Measurements from ENCODE around the gene NAAA. TPM values are rescaled to one million over a fixed set of nuclear protein-coding genes. Genes with fewer than 3 reads are reported as not detected.
"Not testable (repeated sequence)": the region's sequence is repeated elsewhere in the genome, so short reads cannot be mapped to it uniquely, and the experiment has no call there.

Gene NAAA
- 14.5 and 44.1 TPM in 2 replicates for total RNA-seq

DNA sequence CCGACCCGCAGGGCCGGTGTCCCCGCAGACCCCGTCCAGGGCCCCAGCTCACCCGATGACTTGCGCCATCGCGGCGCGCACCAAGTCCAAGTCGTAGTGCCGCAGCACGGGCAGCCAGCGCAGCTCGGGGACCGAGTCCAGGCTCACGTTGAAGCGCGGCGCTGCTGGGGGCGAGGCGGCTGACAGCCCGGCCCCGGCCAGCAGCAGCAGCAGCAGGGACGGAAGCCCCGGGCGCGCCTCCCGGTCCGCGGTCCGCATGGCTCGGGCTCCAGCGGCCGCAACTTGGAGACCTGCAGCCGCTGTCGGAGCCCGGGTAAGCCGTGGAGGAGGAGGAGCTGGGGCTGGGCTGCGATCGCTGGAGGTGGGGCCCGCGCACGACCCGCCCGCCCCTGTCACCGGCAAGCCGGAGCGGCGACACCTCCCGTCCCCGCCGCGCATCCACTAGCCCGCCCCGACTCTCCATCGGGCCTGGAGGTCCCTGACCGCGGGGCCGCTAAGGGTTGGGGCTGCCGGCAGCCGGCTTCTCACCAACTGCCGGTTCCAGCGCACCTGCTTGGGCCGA lies at the start of gene NAAA:
NAAA (minus strand) TSS at position 322 of the 562 bp plus-strand sequence; CDS start at position 258, 64 bp downstream.
- DNase-seq (ENCODE audit: low read depth), result peak; percentile 9

DNA sequence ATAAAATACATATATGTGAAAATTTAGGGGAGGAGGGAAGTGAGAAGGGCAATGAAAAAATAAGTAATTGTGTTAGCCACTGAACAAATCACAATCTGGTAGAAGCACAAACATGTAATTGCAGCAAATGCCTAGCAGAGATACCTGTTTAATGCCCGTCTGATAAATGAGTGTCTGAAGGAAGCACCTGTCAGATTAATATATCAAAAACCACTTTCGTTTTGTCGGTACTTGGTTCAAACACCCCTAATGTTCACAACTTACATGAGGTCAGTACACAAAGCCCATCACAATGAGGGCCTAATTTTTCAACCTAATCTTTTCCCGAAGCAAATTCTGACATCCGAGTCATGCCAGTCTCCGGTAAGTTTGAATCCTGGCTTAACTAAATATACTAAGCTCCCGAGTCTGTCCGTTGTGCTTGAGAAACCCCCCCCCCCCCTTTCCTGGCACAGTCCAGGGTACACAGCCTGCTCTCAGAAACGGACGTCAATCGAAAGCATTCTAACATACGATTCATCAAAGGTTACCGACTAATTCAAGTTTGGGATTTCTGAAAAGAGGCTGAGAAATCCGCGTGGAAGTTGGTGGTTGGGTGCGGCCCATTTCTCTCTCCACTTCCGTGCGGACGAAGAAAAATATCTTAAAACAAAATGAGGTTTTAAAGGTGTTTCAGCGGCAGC lies 49.2 kb upstream of the NAAA start:
- DNase-seq (ENCODE audit: low read depth), result peak; percentile 7

DNA sequence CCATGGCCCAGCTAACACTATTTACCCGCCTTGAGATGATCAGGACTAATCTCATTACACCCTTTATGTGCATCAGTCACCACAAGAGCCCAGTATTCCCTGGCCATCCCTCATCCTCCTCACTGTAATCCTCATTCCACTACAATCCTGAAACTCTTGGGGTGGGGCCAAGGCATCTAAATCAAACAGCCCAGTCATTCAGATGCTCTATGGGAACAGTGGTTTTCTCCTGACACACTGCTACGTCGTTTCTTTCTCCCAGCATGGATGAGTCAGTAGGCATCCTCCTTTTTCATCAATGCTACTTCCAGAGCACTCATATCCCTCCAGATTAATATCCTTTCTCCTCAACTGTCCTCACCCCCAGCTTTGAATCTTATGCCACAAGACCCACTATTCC lies 44.3 kb upstream of the NAAA start:
- DNase-seq (ENCODE audit: low read depth), result peak; percentile 48

DNA sequence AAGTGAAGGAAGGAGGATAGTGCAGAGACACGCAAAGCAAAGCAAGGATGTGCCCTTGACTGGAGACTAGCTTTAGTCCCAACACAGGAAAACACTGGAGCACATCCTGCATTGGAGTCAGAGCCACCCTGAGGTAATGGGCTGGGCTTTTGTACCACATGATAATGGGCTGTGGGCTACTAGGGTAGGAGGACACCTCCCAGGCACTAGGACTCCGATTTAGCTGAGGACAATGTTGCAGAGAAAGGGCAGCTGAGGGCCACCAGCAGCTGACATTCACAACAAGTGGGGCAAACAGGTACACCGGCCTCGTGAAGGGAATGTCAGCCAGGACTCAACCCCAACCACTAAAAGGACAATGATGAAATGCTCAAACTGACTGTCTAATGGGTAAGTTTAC lies 39.8 kb upstream of the NAAA start:
- no peak for DNase-seq (ENCODE audit: low read depth)

DNA sequence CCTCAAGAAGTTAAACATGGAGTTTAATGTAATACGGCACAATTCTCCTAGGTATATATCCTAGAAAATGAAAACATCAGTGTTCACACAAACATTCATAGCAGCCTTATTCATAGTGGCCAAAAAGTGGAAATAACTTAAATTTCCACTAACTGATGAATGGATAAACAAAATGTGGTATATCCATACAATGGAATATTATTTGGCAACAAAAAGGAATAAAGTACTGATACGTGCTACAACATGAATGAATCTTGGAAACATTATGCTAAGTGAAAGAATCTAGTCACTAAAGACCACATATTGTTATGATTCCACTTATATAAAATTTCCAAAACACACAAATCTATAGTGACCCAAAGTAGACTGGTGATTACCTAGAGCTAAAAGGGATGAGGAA lies 35.4 kb upstream of the NAAA start:
- DNase-seq (ENCODE audit: low read depth), result no peak

DNA sequence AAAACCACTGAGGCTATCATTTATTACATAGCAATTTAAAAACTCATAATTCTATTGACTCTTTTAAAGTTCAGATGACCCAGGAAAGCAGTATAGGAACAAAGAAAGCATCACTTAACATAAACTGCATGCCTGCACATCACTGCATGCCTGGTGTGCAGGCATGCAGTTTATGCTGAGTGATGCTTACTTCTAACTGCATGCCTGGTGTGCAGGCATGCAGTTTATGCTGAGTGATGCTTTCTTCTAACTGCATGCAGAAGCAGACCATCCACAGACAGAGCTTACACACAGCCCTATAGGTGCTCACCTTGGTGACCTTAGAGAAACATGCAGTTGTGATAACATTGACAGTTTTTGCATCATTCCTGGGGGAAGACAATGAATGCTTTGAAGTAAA lies 33.0 kb upstream of the NAAA start:
- DNase-seq (ENCODE audit: low read depth), result peak; percentile 42

DNA sequence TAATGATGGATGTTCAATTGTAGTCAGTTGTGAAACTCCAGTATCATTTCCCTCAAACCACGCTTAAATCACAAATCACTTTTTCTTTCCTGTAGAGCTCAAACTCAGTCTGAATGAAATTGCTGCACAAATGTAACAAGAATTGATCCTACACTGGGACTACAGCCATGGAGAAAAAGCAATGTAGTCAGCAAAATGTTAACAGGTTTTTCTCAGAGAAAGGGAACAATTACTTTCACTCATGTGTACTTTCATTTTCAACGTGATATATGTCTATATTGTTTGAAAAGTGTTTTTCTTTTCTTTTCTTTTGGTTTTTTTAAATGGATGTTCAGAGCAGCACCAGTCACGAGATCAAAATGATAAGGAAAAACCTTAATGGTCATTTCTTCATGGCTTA lies 27.3 kb upstream of the NAAA start:
- DNase-seq (ENCODE audit: low read depth), result no peak

DNA sequence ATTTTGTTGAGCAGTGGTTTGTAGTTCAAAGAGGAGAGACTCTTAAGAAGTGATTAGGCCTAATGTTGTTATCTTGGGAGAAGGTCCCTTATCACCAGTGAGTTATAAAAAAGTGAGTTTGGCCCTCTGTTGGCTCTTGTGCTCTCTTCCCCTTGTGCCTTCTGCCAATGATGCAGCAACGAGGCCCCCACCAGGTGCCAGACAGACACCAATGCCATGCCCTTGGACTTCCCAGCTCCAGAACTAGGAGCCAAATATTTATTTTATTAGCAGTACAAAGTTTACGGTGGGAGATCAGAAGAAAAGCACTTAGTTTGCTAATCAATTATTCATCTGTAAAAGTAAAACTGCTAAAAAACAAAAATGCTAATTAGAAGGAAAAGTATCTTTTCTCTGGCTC lies 22.7 kb upstream of the NAAA start:
- DNase-seq (ENCODE audit: low read depth), result no peak

DNA sequence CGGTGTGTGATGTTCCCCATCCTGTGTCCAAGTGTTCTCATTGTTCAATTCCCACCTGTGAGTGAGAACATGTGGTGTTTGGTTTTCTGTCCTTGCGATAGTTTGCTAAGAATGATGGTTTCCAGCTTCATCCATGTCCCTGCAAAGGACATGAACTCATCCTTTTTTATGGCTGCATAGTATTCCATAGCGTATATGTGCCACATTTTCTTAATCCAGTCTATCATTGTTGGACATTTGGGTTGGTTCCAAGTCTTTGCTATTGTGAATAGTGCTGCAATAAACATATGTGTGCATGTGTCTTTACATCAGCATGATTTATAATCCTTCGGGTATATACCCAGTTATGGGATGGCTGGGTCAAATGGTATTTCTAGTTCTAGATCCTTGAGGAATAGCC lies 21.3 kb upstream of the NAAA start:
- DNase-seq (ENCODE audit: low read depth), result not testable (repeated sequence)

DNA sequence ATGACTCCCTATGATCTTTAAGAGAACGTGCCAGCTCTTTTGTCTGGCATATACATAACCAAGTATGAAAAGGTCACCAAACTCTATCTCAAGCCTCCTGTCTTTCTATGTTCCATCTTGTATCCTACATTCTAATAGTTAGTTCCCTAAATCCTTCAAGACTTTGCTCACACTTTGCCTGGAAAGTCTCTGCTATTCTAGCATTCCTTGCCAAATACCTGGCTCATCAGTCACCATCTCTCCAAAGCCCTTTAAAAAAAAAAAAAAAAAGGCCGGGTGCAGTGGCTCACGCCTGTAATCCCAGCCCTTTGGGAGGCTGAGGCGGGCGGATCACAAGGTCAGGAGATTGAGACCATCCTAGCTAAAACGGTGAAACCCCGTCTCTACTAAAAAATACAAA lies 17.7 kb upstream of the NAAA start:
- not testable (repeated sequence) for DNase-seq (ENCODE audit: low read depth)

DNA sequence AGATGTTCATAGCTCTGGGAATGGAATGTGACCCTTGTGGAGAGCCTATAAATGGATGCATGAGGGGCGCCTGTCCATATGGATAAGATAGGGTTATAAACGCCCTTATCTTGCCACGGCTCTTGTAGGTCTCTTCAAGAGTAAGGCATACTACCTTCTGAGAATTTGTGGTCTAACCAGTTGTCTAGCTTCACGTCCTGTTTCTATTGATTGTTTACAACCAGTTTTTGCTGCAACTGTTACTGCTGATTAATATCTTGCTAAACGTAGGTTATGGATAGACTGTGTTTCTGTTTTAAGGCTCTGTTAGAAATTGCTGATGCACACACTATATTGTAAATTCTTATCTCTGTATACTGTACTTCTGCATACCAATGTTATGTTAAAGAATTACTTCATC lies 14.0 kb upstream of the NAAA start:
- not testable (repeated sequence) for DNase-seq (ENCODE audit: low read depth)

DNA sequence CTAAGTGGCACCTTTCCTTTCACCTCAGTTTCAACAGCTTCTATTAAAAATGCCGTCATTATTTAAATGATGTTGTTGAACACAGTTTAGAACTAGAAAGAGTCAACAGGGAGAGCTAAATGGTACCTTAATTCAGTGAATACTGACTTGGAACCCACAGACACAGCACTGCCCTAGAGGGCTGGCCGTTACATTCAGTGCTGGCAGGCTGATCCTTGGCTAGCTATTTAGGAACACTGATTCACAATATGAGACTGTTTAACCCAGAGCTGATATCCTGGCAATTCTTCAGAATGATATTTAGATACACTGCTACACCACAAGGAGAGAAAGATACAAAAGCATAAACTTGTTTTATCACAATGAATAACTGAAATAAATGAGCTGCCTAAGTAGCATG lies 12.7 kb upstream of the NAAA start:
- DNase-seq (ENCODE audit: low read depth), result no peak

DNA sequence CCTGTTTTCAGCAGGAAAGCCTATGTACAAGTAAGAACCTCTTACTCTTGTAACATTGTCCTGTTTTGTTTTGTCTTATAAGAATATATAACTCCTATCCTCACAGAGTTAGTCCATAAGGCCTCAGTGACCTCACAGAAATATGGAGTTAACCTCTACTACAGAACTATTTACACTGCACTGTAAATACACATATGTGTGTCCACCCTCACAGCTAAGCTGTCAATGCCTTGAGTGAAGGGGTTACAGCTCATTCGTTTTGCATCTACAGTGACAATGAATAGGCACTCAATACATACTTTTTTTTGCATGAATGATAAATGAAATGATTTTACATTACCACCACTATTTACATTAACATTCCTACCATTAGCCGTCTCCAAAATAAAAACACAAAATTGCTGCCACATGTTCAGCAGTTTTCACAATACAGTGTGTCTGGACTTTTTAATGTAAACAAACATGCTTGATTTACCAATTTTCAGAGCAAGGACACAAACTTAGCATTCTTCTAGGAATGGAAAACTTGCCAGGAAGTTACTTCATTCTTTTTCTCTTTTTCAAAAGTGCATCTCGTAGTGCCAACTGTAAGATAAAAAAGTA lies 9.5 kb upstream of the NAAA start:
- no peak for DNase-seq (ENCODE audit: low read depth)

DNA sequence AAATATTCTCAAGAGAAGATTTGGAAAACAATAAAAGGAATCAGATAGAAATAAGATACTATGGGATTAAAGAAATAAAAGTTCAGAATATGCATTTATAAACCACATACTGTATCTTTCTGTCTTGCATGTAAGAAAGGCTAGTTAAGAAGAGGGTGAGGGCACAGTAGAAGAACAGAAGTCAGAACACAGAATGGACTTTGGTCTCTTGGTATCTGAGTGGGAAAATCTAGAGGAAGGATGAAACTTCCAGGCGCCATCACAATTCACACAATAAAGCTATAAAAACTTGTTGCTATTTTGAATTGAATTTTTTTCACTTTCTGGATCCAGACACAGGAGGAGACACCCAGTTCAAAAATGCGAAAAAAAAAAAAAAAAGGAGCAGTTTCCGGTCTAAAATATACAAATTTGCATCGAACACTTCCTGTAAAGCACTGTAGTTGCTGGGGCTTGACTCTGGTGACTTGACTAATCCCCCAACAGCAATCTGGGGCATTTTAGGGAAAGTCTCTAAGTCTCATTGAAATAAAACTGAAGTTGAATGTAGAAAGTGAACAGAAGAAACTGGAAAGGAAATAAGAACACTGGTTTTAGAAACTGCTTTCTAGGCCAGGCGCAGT lies 8.1 kb upstream of the NAAA start:
- DNase-seq (ENCODE audit: low read depth), result no peak

DNA sequence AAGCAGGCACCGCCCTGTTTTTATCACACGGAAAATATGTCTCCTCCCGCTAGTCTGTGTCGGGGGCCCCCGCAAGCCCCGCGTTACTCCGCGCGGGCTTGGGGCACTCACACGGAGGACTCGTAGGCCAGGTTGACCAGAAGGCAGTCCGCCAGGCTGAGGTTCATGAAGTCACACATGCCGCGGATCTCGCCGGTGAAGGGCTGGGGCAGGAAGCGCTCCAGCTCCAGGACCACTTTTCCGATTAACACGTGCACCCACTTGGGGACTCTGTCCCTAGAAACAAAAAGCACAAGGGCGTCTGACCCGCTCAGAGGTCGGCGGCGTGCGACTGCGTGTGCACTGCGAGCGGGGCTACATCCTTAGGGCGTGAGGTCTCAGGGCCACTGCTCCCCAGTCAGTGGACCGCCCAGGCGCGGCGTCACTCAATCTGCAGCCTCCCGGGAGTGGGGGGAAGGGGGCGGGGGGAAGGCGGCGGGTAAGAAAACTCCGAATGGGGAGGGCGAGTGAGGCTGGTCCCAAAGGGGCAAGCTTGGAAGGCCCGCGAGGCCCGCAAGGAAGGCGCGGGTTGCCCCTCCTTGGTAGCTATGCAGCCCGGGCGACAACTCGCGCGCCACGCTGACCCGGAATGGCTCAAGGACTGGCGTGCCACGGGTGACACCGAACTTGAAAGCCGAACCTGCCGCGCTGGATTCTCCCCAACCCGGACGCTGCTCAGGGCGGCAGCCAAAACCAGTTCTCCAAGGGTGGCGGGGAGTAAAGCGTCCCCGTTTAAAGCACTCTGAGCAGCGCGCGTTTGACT lies 722 bp downstream of the NAAA start:
- DNase-seq (ENCODE audit: low read depth), result peak; percentile 13

DNA sequence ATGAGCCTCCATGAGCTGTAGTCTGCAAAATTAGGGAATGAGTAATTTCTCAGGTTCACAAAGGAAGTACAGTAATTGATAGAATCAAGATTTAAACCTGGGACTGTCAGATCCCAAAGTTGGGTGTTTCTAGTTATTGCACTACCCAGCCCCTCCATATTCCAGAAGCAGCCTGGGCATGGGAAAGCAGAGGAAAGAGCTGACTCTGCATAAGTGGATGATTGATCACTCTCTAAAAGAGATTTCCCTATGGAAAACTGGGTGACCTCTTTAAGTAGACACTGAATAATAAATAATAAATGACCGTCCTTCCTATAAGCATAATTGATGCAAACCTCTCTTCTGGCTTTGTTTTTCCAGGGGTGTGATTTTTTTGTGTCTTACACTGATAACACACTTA lies 5.2 kb downstream of the NAAA start:
- DNase-seq (ENCODE audit: low read depth), result no peak

DNA sequence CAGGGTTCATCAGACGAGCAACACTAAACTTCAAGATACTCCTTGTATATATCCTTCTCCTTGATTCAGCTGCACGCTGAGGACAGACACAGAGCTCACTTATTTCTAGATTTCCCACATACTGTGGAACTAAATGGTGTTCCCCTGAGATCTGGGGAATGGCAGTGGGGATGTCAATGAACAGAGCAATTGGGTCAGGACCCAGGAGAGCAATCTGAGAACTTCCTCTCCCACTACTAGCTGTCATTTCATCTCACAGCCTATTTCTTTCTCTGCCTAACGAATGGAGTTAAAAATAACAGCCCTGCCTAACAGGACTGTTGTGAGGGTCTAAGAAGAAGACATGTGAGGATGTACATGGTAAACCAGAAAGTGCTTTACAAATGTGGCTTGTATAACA lies 10.7 kb downstream of the NAAA start:
- DNase-seq (ENCODE audit: low read depth), result no peak

DNA sequence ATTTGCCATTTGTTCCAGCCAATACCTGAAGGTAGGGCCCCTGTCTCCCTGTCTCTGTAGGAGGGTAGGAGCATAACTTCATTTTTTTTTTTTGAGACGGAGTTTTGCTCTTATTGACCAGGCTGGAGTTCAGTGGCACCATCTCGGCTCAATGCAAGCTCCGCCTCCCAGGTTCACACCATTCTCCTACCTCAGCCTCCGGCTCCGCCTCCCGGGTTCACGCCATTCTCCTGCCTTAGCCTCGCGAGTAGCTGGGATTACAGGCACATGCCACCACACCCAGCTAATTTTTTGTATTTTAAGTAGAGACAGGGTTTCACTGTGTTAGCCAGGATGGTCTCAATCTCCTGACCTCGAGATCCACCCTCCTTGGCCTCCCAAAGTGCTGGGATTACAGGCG lies 15.9 kb downstream of the NAAA start:
- not testable (repeated sequence) for DNase-seq (ENCODE audit: low read depth)

DNA sequence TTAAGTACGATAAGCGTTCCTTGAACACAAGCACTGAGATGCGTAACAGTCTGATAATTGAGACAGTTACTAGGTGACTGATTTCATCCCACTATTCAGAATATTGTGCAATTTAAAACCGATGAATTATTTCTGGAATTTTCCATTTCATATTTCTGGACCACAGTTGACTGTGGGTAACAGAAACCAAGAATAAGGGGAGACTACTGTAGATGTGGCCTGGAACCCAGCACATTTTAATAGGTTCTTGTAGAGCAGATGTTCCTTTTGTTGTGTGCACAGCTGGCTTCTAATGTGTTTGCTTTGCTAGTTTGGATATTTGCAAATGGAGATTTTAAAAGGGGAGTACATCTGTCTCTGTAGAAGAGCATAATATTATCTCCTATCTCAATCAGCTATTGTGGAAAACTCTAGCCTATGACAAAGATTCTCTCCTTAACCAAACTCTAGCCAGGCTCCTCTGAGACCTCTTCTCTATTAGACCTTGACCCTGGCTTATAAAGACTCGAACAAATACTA lies 16.4 kb downstream of the NAAA start:
- DNase-seq (ENCODE audit: low read depth), result no peak

DNA sequence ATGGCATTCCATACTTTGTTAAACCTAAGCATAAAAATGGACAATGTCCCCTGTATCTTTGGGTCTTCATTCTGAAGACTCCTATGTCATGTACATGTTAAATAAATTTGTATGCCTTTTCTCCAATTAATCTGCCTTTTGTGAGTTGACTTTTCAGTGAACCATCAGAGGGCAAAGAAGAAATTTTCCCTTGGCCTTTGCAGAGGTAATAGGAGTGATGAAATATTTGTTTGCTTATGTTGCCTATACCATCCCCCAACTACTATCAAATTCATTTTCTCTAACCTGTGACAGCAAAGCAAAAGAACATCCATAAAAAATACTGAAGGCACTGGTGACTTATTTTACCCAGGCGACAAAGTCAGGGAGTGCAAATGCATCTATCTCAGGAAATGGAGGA lies 18.2 kb downstream of the NAAA start:
- DNase-seq (ENCODE audit: low read depth), result no peak

DNA sequence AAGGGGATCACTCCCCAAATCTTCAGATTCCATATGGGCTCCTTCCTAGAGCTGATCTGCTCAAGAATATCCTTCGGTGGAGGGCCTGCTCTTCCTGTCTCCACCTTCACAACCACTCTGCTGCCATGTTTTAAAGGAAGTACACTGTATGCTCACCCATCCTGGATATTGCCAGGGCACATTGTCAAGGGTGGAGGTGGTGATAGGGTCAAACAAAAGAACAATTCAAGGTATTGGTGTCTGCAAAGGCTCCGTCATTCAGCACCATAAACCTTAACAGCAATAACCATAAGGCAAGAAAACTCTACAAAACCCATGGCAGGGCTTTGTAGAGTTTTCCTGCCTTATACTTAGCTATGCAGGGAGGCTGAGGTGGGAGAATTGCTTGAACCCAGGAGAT lies 18.9 kb downstream of the NAAA start:
- no peak for DNase-seq (ENCODE audit: low read depth)

DNA sequence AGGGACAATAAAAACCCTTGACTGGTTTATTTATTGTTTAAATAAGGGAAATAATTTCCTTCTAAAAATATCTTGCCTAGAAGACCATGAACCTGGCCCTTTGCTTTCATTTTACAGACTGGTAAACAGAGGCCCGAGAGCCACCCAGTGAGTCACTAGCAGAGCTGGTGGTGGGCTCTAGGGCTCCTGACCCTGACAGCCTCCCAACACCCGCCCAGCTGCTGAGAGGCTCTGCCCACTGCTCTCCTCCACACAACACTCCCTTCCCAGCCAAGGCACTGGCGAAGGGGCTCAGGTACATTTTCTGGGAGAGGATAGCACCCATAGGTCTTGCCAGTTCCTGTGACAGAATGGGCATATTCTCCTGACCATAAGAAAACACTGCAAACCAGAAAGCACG lies 20.5 kb downstream of the NAAA start:
- no peak for DNase-seq (ENCODE audit: low read depth)

All from renal cortical epithelial cell (primary cell).